IMR-90 (cell line): ENCODE measurements around the gene DCDC2.

Experiments used
- CEBPB ChIP-seq: IDR thresholded peaks from 2 replicates; pipeline ENCODE4 v1.6.1; 2012; ENCODE audit warnings: low read depth, low read length, improper control_type of control experiment
- FOS ChIP-seq: fragments of 150-350 bp; IDR thresholded peaks from 2 replicates; pipeline ENCODE4 v1.6.1; 2016; ENCODE audit warnings: low read depth, low read length
- MAFK ChIP-seq: IDR thresholded peaks from 2 replicates; pipeline ENCODE4 v1.6.1; 2012; ENCODE audit warnings: low read depth, low read length, improper control_type of control experiment
- MAZ ChIP-seq: IDR thresholded peaks from 2 replicates; pipeline ENCODE4 v1.6.1; 2012; ENCODE audit warnings: low read depth, mild to moderate bottlenecking, low read length, improper control_type of control experiment, moderate library complexity, borderline replicate concordance
- POLR2A ChIP-seq: IDR thresholded peaks from 2 replicates; pipeline ENCODE4 v1.6.1; 2012; ENCODE audit warnings: mild to moderate bottlenecking, low read depth, low read length
- RAD21 ChIP-seq: IDR thresholded peaks from 2 replicates; pipeline ENCODE4 v1.6.1; 2012; ENCODE audit warnings: low read length, improper control_type of control experiment
- RFX5 ChIP-seq: IDR thresholded peaks from 2 replicates; pipeline ENCODE4 v1.8.0; 2012; ENCODE audit warnings: low read depth, mild to moderate bottlenecking, low read length, moderate library complexity
- SMC3 ChIP-seq: fragments of 150-350 bp; IDR thresholded peaks from 2 replicates; pipeline ENCODE4 v1.6.1; 2016; ENCODE audit warnings: low read depth, mild to moderate bottlenecking, antibody characterized with exemption, low read length, moderate library complexity
- TF ChIP-seq, protein P1 (sequence below): conservative IDR thresholded peaks from 2 replicates; pipeline ENCODE4 v1.5.1; 2012; ENCODE audit warnings: mild to moderate bottlenecking, low read depth, low read length, improper control_type of control experiment
- TF ChIP-seq, protein P2 (sequence below): fragments of 150-350 bp; IDR thresholded peaks from 2 replicates; pipeline ENCODE4 v1.6.1; 2017; ENCODE audit warnings: mild to moderate bottlenecking, antibody characterized with exemption, low read length, low read depth

GRCh38 chr6:24323632-24324337 is 34.1 kb downstream of the DCDC2 start:
- TF ChIP-seq, protein P1, sequence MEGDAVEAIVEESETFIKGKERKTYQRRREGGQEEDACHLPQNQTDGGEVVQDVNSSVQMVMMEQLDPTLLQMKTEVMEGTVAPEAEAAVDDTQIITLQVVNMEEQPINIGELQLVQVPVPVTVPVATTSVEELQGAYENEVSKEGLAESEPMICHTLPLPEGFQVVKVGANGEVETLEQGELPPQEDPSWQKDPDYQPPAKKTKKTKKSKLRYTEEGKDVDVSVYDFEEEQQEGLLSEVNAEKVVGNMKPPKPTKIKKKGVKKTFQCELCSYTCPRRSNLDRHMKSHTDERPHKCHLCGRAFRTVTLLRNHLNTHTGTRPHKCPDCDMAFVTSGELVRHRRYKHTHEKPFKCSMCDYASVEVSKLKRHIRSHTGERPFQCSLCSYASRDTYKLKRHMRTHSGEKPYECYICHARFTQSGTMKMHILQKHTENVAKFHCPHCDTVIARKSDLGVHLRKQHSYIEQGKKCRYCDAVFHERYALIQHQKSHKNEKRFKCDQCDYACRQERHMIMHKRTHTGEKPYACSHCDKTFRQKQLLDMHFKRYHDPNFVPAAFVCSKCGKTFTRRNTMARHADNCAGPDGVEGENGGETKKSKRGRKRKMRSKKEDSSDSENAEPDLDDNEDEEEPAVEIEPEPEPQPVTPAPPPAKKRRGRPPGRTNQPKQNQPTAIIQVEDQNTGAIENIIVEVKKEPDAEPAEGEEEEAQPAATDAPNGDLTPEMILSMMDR: no peak
- TF ChIP-seq SMC3 (no peak), RFX5 (no peak), CEBPB (no peak), RAD21 (no peak), POLR2A (no peak), FOS (no peak), MAFK (no peak), MAZ (no peak)
- TF ChIP-seq, protein P2, sequence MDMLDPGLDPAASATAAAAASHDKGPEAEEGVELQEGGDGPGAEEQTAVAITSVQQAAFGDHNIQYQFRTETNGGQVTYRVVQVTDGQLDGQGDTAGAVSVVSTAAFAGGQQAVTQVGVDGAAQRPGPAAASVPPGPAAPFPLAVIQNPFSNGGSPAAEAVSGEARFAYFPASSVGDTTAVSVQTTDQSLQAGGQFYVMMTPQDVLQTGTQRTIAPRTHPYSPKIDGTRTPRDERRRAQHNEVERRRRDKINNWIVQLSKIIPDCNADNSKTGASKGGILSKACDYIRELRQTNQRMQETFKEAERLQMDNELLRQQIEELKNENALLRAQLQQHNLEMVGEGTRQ: no peak
